NK-92 (cell line): ENCODE measurements around the gene EFEMP1.

ENCODE experiments used
- DNase-seq: peaks from one replicate; lab custom pipeline; 2025; ENCODE audit not compliant: unreplicated experiment; lab: John Stamatoyannopoulos, UW

EFEMP1 gene

DNA sequence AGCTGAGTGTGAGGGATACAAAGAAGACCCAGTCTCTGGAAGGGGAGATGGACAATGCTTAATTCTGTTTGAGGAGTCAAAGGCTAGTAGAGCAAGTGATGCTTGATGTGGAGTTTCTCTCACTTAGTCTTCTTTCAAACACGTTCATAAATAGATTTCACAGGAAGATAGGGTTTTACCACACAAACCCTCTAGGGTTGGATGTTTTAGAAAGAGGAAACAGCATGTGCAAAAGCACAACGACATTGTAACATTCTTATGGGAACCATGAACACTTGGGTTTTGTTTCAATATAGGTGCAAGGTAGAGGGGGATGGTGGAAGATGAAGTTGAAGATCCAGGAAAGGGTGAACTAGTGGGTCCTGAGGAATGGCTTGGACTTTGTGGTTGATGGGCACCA lies 10.8 kb upstream of the EFEMP1 start:
- DNase-seq: no peak

DNA sequence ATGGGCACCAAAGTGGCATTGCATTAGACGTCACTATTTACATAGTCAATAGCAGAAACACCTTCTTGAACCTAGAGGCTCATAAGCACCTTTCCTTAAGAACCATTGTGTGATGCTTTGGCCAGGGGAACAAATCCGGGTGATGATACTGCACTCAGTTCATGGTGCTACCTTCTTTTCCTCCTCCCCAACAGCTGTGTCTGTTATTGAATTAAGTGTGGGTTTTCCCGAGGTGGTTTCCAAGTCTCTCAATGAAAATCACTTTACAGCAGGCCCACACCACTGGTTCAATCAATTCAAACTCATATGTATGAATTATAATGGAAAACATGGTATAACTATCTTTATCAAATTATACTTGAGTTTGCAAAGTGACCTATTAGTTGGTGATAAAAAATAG lies 9.3 kb upstream of the EFEMP1 start:
- DNase-seq: no peak

DNA sequence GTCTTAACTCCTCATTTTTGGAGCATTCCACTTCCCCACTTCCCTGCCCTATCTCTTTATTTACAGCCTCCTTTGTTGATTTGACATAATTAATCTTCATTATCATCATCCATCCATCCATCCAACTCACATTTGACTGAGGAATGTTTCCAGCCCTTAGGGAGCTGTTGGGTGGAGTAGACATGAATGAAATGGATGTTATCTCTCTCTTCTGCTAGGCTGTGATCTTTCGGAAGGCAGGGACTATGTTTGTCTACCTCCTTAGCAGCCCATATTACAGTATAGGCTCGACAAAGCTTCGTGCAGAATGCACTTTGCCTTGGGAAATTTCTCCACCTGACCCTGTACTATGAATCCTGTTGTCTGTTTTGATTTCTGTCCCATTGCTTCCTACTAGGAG lies 7.7 kb upstream of the EFEMP1 start:
- DNase-seq: no peak

DNA sequence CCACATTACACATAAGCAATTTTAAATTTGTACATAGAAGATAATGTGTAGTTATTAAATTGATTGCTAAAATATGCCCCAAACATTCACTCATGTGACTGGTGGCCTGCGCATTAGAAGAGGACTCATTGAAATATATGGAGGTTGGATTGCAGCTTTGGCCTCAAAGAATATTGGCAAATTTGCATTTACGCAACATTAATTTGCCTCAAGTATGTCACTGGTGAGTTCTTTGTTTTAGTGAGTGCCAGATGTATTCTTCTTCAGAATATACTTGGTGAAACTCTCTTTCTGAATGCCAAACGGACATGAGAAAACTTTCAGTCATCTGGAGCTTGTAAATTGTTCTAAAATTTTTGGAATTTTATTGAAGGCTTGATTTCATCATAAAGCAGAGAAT lies 5.9 kb upstream of the EFEMP1 start:
- no peak for DNase-seq

DNA sequence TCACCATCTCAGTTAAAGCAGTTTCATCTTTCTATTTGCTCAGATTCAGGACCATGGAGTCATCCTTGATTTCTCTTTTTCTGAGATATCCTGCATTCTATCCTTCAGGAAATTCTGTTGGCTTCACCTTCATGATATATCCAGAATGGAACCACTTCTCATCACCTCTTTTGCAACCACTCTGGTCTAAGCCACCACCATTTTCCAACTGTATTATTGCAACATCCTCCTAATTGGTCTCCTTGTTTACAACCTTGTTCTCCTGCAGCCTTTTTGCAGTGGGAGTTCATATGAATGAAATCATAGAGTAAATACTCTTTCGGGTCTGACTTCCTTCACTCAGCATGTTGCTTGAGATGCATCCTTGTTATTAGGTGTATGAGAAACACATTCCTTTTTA lies 3.4 kb upstream of the EFEMP1 start:
- DNase-seq: no peak

DNA sequence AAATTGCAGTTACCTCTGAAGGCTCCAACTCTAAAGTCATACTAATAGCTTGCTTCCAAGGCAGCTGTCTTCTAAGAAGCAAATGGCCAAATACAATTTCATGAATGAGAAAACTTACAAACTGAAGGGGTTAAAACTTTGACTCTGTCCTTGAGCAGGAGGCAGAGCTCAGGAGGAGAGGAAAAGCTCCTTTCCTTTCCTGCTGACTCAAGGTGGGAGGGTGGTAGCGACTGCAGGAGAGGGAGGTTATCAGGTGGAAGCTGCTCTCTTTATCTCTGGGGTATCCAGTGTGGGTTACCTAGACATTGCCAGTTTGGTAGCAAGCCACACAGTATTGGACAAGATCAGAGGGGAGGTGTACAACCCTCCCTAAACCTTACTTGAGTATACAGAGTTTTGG lies 2.7 kb upstream of the EFEMP1 start:
- DNase-seq: no peak

DNA sequence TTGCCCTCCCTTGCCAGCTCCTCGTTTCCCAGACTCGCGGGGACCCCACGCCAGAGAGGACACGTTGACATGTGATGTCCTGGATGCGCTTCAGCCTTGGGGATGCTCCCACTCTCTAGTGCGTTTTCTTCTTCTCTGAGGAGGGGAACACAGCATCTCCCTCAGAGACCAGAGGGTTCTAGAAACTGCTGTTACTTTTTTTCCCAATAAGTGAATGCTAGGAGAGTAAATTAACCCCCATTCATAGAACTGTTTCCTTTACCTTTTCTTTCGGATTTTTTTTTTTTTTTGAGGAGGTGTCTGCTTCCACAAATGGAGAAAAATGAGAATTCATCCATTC lies 370 bp upstream of the EFEMP1 start:
- DNase-seq: no peak

DNA sequence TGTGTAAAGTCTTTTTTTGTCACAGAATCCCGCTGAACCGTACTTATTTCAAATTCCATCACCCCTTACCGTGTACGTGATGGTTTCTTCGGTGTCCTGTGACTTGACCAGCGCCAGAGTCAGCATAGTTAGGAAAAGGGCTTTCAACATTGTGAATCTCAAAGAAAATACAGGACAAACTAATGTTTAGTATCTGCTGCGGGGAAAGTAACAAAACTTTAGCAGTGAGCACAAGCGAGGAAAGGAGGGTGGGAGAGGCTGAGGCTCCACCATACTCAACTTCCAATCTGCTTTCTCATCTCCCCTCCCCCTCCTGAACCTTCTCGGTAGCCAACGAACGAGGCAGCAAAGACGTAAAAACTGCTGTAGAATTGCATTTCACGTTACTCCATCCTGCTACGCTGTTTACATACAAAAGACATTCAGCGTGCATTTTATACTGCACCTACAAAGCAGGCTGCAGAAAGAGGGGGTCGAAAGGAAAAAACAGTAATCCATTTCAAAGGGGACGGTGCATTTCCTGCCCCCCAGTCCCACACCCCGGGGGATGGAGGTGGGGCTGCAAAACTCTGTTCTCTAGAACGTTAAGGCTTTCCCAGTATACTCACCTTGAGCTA lies 1.2 kb downstream of the EFEMP1 start:
- DNase-seq: no peak

DNA sequence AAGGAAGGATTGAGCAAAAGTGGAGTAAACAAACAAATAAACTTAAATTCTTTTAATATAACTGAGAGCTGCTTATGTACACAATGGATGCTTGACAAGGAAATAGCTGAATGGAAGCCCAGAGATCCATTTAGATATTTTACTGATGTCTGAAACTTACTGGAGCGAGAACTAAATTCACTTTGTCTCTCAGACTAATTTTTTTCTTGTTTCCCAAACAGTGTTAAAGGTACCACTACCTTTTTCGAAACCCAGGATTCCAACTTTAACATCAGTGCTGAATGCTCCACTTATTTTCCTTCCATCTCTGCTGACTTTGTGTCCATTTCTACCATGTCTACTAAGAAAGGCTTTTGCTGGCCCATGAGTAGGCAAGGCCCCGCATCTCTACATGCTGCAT lies 4.0 kb downstream of the EFEMP1 start:
- DNase-seq: no peak

DNA sequence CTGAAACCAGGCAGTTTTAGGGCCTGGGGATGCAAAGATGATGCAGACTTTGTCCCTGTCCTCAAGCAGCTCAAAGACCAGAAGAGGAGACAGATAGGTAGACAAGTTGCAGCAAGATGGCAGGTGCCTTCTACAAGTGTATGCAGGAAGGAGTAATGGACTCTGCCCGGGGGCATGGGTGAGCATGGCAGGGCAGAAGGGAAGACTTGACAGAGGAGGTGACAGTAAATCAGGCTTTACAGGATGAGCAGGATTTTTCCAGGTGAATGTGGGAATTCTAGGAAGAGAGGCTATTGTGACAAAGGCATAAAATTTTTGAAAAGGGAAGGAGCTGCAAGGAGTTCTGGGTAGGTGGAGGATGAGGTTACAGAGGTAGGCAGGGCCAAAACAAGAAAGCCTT lies 4.7 kb downstream of the EFEMP1 start:
- no peak for DNase-seq

DNA sequence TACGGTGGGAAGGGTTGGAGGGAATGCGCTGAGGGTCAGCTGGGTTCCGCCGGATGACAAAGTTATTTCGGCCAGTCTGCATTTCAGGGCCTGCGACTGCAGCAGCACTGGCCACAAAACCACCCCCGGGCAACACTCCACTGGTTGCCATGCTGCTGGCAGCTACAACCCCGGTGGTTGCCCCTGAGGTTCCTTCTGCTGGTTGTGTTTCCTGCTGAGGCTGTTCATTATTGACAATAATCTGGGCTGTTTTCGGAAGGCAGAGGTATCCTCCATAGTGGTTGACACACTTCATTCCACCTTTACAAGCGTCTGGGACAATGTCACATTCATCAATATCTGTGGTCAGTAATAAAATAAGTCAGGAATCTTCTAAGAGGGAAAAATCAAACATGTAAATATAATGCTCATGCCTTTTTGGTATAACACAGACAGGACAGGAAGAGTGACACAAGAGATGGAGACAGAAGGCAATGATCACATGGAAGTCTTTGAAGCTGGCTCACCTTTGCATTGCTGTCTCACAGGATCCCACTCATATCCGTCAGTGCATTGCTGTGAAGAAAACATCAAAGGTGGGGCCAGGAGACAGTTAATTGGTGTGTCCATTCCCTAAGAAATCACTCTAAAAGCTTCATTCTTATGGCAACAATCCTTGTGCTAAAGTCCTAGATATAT lies 5.7 kb downstream of the EFEMP1 start:
- DNase-seq: no peak

DNA sequence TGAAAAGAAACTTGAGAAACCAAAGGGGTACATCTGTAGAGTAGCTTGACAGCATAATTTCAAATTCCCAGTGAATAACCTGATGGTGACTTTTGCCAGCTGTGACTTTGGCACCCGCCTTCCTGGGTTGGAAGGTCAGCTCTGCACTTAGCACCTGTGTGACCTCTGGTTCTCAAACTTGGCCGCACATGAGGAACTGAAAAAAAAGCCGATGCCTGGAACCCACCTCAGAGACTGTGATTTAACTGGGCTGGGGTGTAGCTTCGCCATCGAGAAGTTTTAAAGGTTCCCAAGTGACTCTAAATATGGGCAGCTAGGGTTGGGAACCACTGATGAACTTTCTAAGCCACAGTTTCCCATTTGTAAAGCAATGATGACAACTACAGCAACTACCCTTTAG lies 6.5 kb downstream of the EFEMP1 start:
- no peak for DNase-seq

DNA sequence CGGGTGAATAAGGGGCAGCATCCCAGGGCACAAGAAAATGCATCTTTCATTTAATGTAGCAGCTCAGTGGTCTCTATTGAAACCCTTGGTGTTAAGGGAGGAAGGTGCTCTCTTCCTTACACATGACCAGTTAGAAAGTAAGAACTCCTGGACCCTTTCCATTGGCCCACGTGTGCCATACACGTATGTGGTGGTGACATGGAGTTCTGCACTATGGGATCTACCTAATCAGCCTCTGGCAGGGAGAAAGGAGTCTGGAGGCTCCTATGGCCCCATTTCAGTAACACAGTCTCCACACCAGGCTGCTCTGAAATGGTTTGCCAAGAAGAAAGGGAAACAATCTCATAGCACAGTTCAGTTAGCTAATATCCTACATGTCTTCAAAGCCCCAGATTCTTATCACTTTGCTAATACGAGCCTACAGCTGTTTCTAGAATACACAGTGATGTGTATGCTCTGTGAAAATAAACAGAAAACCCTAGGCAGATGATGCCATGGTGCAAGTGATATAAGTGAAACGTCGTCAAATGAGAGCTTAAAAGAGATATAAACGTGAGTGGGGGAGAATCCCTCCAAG lies 7.0 kb downstream of the EFEMP1 start:
- DNase-seq: no peak

DNA sequence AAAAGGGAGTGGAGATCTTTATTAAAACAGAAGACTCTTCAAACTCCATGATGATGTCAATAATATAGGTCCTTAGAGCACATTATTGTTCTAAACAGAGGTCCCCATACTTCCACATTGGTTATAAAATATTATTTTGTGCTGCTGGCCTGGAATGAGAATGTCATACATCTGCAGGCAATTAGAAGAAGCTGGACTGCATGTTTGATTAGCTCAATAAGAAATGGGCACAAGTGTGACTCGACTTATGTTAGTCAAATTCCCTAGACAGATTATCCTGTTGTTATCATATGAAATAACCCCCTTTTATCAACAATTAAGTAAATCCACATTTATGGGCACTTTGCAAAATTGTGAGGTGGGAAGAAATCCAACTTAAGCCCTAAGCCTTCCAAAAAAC lies 8.8 kb downstream of the EFEMP1 start:
- no peak for DNase-seq

DNA sequence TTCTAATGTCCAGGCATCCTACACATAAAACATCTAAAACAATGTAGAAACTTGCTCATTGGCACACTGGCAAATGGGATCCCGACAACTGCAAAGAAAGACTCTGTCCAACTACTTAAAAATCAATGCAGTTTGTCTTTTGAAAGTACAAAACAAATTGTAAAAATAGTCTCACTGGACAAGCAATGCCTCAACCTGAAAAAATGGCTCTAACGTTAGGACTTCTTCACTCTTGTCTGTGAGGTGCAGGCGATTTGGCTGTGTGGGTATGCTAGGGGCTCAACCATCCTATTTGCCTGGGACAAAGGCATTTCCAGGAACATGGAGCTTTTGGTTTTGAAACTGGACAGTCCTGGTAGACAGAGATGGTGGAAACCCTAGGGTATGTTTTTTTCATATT lies 10.7 kb downstream of the EFEMP1 start:
- DNase-seq: no peak

DNA sequence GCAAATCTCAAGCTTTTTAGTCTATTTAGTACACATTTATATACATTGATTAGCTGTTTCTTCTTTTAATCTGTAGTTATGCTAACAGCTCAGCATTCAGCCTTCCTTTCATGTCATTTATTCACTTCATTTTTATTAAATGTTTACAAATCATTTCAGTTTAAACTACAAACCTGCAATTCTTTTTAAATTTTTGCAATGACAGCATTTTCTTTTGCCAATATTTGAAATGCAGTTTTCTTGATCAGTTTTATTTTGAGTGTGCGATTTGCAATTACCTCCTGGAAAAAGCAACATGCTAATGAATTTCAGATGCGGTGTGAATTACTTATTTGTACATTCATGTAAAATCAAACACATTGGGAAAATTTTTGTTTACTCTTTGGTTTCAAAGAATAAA lies 13.5 kb downstream of the EFEMP1 start:
- DNase-seq: no peak

DNA sequence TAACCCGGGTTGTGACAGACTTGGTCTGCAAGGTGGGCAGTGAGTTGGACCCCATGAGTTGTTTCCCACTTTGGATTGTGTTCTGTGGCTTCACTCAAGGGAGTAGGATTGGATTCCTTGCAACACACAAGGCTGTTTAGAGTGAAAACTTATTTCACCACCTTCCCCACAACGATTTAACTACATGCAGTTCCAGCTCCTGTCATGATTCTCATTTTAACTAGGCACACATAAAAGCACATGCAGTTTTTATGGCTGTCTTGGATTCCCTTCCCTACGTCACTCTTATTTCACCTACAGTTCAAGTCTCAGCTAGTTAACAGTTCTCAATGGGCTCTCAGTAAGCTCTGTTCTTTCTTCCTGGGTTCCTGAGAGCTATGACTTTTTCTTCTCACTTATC lies 15.9 kb downstream of the EFEMP1 start:
- DNase-seq: no peak

DNA sequence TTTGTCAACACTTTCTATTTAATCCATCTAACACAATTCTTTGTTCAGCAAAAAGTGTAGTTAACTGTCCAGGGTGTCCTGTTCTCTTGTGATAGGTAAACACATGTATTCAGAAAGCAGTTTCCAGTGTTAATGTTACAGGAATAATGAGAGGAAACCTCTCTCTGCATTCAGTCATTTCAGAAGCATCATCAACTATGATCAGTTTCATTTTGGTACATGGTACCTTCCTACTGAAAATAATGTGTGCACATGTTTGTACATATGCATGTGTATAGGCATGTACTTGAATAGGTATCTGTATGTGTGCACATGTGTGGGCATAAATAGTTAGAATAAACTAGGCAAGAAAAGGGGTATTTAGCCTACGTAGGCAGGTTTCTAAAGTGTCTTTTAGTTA lies 16.6 kb downstream of the EFEMP1 start:
- no peak for DNase-seq

DNA sequence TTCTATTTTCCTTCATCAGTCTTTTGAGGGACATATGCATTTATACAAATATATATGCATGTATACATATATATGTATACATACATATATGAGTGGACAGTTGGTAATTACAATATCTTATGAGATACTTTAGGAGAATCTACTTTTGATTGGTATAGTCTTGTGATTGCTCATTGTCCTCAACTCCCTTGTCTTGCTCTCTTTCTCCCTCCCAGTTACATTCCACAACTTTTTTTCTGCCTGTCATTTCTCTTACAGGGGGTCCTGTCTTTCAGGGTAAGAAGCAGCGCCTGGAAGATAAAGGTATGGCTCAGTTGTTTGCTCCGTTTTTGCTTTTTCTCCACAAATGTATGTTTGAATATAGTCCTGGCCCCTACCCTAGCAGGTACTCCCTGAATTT lies 19.9 kb downstream of the EFEMP1 start:
- DNase-seq: no peak

DNA sequence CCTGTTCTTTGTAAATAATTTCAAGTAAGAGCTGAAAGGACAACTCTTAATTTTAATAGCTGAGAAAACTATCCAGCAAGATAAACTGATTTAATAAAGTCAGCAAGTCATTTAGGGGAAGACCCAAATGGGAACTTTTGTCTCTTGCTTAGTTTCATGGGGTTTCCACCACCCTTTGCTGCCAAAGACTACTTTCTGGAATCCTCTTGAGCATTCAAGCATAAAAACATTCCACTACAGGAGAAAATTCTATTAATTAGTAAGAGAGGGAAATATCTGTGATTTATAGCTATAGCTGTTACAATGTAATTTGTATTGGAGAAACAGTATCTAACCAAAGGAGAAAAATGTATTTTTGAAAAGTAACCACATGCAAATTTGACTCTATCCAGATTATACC lies 20.6 kb downstream of the EFEMP1 start:
- no peak for DNase-seq

DNA sequence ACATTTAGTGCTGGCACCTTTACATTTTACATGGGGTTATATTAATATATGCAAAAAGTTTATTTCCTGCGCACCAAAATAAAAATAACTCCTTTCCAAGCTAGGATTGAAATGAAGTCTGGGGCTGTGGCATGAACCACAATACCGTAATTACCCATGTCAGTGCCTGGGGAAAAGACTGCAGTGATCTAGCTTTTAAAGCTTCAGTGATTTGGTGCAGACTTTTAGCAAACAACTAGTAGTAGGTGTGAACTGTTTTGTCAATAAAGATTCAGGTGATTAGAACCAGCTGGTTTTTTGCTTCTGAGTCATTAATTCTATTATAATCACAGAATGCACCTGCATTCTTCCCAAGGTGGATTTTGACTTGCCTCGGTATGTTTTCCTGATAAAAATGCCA lies 21.2 kb downstream of the EFEMP1 start:
- DNase-seq: no peak

DNA sequence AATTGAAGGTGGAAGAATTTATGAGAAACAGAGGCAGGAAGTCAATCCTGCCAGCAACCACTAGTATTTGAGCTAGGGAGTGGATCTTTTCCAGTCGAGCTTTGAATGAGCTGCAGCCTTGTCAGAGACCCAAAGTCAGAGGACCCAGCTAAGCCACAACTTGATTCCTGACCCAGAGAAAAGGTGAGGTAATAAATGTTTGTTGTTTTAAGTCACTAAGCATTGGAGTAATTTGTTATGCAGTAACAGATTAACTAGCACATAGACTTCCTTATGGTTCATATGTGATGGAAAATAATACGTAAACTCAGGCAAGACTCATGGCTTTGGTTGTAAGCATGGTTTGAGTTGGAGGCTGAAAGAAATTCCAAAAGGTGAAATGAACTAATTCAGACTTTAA lies 21.6 kb downstream of the EFEMP1 start:
- DNase-seq: no peak

DNA sequence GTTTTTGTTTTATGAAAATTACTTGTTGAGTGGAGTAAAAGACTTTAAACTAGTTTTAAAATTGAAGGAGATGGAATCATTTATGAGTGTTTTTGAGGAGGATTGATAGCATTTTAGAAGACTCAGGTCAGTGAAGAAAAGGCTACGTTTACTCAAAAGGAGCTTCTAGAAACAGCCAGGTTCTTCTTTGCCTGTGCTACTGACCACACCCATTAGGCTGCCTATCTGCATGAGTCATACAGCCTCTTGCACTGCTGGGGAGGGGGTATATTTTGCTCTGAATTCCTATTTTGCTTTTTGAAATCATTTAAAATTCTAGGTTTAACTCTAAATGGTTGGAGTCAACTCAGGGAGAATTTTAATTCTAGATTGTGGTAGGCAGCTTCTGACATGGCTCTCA lies 22.3 kb downstream of the EFEMP1 start:
- no peak for DNase-seq
